AG20443 (cell line): ENCODE data around the gene PLCXD1.
"Not testable (repeated sequence)": the region's sequence is repeated elsewhere in the genome, so short reads cannot be mapped to it uniquely, and the experiment has no call there.

Source experiments
- DNase-seq: peaks from one replicate; pipeline ENCODE4 v3.0.0; 2012; ENCODE audit warnings: low spot score, mixed read lengths

The PLCXD1 gene

GRCh38 chrX:292900-293897, 12.0 kb downstream of the PLCXD1 start:
- no peak for DNase-seq

- no peak for DNase-seq
Observed at GRCh38 chrX:295136-295535, 14.0 kb downstream of the PLCXD1 start.

DNA sequence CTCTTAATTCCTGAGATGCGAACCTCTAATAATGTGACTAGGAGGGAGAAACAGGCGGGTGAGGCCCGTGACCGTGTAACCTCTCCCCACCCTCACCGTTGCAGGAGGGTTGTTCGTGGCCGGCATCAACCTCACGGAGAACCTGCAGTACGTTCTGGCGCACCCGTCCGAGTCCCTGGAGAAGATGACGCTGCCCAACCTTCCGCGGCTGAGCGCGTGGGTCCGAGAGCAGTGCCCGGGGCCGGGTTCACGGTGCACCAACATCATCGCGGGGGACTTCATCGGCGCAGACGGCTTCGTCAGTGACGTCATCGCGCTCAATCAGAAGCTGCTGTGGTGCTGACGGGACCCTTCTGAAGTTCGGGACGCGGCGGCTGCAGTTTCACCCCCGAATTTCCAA, 17.8 kb downstream of the PLCXD1 start:
- no peak for DNase-seq

GRCh38 chrX:300334-300733, 19.2 kb downstream of the PLCXD1 start:
- DNase-seq: no peak

GRCh38 chrX:302975-303374, 21.8 kb downstream of the PLCXD1 start:
- no peak for DNase-seq

GRCh38 chrX:305781-306613, 24.8 kb downstream of the PLCXD1 start:
- DNase-seq: not testable (repeated sequence)

DNA sequence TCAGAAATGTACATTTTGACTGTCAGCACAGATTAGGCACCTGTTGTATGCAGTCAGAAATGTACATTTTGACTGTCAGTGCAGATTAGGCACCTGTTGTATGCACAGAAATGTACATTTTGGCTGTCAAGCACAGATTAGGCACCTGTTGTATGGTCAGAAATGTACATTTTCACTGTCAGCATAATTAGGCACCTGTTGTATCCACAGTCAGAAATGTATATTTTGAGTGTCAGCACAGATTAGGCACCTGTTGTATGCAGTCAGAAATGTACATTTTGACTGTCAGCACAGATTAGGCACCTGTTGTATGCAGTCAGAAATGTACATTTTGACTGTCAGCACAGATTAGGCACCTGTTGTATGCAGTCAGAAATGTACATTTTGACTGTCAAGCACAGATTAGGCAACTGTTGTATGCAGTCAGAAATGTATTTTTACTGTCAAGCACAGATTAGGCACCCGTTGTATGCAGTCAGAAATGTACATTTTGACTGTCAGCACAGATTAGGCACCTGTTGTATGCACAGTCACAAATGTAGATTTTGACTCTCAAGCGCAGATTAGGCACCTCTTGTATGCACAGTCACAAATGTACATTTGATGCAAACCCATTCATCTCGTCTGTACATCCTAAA, 25.6 kb downstream of the PLCXD1 start:
- not testable (repeated sequence) for DNase-seq

- no peak for DNase-seq
Observed at GRCh38 chrX:307261-308111, 26.3 kb downstream of the PLCXD1 start.

DNA sequence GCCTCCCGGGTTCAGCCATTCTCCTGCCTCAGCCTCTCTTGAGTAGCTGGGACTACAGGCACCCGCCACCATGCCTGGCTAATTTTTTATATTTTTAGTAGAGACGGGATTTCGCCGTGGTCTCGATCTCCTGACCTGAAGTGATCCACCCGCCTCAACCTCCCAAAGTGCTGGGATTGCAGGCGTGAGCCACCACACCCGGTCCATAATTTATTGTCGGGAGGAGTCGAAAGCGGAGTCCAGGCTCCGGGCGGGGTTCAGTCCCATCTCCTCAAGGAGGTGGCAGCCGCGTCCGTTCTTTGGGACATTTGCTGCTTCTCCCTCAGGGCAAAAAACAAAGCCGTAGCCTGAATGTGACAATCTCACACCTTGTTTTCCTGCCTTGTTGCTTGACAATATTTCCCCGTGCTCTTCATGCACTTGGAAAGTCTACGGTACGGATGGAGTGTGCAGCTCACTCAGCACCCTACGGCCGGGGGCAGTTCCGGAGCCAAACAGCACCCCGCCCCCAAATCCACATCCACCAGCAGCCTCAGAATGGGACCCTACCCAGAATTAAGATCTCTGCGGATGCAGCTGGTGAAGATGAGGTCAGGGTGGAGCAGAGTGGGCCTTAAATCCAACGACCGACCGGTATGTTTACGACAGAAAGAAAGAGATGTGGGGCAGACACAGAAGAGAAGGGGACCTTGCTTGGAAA, 27.8 kb downstream of the PLCXD1 start:
- no peak for DNase-seq

DNA sequence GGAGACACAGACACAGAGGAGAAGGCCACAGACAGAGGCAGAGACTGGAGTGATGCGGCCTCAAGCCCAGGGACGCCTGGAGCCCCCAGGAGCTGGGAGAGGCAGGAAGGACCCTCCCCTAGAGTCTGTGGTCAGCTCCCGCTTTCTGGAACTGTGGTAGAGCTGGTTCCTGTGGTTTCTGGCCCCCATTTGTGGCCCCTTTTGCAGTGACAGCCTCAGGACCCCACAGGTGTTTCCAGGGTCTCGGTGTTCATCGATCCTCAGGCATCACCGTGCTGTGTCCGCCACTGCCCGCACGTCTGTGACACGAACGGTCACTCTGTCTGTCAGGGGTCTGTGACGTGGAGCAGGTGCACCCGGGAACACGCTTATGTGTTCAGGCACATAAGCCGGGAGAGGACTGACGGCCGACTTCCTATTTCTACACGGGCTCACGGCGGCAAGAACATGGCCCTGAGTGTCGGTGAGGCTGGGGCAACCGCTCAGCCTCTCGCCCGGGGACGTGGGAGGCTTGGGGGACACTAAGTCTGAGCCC, 29.5 kb downstream of the PLCXD1 start:
- DNase-seq: no peak

DNA sequence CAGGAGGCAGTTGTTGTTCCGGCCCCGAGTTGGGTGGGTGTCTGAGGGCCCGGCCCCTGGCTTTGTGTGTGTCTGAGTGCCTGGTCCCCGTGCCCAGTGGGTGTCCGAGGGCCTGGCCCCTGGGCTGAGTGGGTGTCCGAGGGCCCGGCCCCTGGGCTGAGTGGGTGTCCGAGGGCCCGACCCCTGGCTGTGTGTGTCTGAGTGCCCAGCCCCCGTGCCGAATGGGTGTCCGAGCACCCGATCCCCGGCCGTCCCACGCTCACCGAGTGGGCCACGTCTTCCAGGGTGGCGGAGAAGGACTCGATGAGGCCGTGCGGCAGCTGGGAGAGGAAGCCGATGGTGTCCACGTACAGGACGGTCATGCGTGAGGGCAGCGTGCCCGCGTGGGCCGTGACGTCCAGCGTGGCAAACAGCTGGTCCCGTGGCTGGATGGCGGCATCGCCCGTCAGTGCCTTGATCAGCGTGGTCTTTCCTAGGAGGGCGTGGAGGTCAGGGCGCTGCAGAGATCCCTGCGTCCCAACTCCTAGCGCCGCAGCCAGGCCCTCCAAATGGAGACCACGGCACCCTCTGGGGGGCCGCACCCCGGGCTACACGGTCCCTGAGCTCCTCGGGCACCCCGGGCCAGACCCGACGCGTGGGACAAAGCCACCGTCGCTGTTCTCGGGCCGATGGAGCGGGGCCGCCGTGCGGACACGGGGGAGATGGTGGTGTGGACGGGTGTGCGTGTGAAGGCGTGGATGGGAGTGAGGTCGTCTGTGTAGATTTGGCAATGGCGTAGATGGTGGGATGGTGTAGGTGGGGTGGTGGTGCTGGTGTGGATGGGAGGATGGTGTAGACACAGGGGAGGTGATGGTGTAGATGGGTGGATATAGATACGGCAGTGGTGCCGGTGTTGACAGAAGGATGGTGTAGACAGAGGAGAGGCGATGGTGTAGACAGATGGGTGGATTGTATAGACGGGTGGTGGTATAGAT, 30.3 kb downstream of the PLCXD1 start:
- no peak for DNase-seq

- no peak for DNase-seq
Observed at GRCh38 chrX:312621-313331, 31.6 kb downstream of the PLCXD1 start.

DNA sequence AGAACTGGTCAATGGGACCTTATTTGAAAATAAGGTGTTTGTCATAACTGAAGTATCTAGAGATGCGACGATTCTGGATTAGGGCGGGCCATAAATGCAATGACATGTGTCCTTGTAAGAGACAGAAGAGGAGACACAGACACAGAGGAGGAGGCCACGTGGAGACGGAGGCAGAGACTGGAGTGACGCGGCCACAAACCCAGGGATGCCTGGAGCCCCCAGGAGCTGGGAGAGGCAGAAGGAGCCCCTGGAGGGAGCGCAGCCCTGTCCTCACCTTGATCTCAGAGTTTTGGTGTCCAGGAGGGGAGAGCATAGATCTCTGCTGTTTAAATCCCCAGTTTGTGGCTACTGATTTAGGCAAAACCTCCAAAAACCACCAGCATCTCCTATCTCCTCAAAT, 32.4 kb downstream of the PLCXD1 start:
- DNase-seq: no peak

DNA sequence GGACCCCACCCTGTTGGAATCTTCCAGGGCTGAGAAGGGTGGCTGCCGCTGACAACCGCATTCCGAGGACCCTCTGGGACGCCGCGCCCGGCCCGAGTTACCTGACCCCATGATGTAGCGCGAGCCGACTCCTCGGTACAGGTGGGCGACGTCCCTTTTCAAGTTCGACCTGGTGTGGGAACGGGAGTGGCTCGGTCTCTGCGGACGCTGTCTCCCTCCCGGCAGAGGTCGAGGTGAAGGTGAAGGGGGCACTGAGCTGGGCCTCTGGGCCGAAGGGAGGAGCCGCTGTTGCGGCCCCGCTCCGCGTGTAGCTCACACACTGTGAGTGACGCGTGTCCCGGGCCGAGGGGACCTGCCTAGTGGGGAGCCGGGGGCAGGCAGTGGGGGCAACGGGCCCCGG, 32.9 kb downstream of the PLCXD1 start:
- no peak for DNase-seq

DNA sequence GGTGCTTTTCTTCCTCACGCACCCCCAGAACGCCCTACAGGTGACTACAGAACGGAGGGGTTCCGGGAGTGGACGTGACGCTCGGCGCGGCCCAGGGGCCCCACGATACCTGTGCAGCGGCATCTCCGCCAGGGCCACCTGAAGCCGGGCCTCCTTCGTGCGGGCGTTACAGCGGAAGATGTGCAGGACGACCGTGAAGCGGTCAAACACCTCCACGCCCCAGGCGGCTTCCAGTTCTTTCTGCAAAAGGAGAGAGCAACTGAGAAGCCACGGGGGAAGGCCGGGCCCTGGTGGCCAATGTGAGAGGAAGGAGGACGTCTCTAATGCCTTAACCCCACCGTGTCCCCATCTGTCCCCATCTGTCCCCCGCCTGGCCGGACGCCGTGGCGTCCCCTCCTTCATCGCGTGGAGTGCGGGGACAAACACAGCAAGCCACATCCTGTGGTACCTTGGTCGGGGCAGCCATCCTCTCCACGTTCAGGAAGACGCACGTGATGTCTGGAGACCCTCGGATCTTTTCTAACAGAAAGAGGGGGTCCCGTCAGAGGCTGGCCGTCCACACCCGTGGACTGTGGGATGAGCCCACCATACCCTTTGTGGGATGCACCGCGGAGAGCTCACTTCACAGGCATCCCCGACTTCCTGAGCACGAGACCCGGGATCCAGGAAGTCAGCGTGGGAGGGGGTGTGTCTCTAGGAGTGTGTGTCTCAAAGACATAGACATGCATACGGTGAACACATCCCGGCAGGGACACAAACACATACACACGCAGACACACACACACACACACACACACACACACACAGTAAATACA, 33.8 kb downstream of the PLCXD1 start:
- no peak for DNase-seq

DNA sequence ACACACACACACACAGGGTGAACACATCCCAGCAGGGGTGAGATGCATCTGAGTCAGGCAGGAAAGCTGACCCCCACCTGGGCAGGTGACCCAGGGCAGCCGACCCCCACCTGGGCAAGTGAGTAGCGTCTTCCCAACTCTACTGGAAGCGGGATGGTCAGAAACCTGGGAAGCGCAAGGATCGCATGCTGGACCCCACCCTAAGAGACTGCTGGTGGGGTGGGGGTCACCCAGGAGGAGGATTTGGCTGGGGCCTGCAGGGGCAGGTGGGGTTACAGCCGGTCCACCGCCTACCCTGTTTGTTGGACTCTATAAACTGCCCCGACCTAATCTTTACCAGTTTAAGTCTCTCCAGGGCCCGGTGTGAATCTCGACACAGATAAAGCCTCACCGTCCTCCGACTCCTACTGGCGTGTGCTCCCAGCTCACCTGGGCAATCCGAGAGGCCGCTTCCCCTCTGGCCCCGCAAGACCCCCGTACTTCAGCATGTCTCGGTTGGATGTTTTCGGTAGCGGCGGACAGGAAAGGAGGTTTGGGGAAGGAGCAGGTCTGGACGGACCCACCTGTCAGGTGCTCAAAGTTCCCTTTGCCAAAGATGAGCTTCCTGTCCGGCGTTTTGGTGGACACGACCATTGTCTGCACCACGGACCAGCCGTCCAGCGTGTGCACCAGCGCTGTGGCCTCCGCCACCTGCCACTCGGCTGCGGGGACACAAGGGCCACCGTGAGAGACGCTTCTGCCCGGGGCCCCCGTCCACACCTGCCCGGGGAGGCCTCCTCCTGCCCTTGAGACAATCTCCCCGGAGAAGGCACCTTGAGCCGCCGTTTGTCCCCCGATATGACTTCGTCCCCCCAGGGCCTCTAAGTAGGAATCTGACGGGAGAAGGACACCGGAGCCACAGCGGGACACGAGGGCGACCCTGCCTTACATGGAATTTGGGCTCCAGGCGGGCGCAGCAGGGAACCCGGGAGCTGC, 35.5 kb downstream of the PLCXD1 start:
- DNase-seq: no peak
